HG03571 (cell line): ENCODE data around the gene CZIB.
"Not testable (repeated sequence)": the region's sequence is repeated elsewhere in the genome, so short reads cannot be mapped to it uniquely, and the experiment has no call there.

ENCODE experiments used
- ATAC-seq: cut with Tn5 transposase; IDR thresholded peaks from one replicate; pipeline ENCODE4 v1.9.1; 2021; ENCODE audit not compliant: unreplicated experiment

CZIB gene

DNA sequence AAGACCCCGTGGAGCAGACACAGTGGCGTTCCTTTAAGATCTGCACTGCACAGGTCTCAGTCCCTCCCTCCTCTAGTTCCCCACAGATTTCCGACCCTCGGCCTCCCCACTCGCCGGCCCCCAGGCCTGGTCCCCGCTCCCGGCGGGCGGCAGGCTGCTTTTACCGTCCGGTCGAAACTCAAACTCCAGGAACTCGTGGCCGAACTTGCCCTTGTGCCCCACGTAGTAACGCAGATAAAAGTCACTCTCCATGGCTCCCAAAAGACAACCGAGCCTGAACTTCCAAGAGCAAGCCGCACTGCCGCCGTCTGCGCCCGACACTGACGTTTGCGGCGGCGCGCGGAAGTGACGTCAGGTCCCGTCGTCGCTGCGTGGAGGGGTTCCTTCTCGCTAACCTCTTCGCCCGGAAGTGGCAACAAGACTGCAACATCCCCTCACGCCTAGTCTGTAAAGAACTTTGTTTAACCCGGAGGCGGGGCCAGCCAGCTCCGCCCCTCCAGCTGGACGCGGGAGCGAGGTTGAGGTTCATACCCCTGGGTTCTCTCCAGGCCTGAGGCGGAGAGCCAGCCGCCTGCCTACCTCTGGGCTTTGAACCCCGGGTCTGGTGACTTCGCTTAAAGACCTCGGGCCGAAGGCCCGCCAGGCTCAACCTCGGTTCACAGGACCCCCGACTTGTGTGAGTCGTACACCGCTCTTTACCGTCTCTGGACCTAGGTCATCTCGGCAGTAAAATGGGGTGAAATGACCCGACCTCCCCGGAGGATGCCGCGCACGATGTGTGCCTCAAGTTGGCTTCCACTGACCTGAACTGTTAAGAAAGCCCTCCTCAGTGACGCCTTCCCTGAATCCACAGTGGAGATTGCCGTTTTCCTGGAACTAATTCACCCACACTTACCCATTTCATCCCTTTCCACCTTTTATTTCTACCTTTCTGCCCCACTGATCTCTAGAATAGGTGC lies 18.0 kb upstream of the CZIB start, which contains the start of gene MAGOH:
MAGOH (minus strand) TSS at position 322 of the 959 bp plus-strand sequence; CDS start at position 252, 70 bp downstream.
- ATAC-seq = peak; percentile 98

DNA sequence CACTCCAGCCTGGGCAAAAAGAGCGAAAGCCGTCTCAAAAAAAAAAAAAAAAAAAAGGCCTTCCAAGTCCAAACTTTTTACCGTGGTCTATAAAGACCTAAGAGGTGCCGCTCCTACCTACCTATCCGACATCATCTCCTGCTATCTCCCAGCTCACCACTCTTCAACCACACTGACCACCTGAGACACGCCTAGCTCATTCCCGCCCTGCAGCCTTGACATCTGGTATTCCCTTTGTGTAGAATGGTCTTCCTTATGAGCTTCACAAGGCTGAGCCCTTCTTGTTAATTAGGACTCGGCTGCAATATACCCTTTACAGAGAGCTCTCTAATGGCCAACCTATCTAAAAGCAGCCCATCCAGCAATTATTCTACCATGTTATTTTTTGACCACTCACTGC lies 17.2 kb upstream of the CZIB start:
- ATAC-seq = no peak

DNA sequence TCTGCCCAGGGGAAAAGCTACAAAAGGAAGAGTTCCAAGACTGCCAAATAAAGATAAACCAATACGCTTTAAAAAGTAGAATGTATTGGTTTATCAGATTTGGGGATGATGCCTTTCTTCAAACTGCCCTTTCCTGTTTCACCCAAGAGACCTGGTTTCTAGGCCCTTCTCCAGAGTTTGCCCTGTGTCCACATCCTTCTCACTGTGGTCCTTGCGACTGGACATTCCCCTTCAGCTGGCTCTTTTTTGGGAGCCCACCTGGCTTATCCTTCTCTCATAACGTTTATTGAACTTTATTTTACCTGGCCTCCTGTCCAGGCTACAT lies 490 bp upstream of the CZIB start:
- ATAC-seq = no peak

DNA sequence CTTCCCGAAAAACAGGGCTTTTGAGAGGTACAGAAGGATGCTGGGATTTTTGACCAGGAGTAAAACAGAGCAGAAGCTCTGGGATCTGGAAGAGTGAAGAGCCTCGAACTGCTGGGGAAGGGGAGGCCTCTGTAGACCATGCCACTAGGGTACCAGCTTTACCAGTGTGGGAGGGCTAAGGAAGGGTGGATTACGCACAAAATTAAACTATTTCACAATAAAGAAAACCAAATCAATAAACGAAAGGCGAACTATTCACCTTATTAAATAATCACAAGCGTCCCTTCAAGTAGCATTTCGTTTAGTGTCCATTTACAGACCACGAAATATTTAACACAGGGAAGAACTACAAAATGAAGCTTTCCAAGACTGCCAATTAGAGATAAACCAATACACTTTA lies 723 bp downstream of the CZIB start:
- ATAC-seq = no peak

DNA sequence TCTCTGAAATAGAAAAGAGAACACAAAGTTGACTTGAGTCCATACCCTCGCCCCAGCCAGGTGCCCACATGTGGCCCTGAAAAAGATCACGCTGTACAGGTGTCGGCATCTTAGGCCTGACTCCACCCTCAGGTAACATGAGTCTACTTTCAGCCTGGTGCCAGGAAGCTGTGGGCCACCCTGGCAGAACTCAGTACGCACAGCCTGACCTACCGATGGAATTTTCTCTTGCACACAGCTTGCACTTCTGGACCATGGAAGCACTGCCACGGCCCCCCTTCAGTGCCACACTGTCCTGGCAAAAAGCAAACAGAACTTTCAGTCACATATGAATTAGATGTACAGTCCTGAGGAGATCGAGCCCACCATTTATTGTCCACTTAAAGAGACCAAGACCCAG lies 2.2 kb downstream of the CZIB start:
- ATAC-seq = no peak

DNA sequence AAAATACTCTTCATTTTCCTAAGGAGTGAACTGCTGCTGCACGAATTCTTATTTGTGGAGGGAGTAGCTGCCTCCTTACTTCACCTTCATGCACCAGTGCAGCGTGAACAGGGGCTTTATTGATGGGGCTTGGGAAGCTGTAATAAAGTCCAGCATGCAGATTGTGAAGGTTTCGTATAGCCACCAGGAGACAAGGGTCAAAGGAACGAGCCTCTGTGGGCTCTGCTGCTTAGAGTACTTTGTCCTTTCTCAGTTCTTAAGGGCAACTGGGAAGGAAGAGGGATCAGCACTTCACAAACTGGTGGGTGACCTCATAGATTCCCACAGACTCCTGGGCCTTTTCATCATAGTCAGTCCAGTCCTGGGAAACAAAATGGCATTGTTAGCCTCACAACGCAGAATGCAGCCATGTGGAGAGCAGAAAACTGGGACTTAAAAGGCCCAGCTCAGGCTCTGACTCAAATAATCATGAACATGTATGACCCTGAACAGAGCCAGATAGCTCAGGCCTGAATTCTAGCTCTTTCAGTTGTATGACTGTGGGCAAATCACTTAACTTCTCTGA lies 6.0 kb downstream of the CZIB start:
- ATAC-seq = no peak

DNA sequence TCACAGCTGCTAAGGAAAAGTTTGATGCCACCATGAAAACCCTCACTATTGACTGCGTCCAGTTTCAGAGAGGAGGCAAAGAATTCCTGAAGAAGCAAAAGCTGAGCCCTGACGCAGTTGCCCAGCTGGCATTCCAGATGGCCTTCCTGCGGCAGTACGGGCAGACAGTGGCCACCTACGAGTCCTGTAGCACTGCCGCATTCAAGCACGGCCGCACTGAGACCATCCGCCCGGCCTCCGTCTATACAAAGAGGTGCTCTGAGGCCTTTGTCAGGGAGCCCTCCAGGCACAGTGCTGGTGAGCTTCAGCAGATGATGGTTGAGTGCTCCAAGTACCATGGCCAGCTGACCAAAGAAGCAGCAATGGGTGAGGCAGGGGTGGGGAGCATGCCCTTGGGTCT lies 9.5 kb downstream of the CZIB start:
- ATAC-seq = no peak

DNA sequence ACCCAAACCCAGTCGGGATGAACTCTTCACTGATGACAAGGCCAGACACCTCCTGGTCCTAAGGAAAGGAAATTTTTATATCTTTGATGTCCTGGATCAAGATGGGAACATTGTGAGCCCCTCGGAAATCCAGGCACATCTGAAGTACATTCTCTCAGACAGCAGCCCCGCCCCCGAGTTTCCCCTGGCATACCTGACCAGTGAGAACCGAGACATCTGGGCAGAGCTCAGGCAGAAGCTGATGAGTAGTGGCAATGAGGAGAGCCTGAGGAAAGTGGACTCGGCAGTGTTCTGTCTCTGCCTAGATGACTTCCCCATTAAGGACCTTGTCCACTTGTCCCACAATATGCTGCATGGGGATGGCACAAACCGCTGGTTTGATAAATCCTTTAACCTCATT lies 10.1 kb downstream of the CZIB start:
- no peak for ATAC-seq

DNA sequence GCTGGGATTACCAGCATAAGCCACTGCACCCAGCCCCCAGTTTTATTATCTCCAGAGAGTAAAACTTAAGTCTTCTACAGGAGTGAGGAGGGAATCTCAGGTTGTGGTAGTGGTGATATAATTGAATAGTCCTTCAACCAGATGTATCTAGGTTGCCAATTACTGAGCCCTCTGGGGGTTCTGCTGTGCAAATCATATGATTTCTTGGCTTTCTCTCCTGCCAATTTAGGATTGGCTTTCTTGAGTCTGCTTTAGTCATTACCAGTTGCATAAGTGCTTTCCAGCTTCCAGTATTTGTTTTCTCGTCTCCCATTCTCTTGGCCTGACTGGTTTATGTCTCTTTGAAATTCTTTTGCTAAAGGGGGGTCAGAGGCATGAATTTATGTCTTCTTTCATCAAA lies 12.7 kb downstream of the CZIB start:
- ATAC-seq = no peak

DNA sequence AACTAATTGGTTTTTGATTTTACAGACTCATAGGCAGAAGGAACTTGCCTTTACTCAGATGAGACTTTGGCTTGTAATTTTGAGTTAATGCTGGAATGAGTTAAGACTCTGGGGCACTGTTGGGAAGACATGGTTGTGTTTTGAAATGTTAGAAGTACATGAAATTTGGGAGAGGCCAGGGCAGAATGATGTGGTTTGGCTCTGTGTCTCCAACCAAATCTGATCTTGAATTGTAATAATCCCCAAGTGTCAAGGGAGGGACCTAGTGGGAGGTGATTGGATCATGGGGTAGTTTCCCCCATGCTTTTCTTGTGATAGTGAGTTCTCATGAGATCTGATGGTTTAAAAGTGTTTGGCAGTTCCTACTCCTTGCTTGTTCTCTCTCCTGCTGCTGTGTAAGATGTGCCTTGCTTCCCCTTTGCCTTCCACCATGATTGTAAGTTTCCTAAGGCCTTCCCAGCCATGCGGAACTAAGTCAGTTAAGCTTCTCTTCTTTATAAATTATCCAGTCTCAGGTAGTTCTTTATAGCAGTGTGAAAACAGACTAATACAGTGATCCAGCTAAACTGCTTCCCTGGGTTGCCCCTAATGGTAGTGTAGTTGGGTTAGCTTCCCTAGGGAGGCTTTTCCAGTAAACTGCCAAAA lies 13.6 kb downstream of the CZIB start:
- no peak for ATAC-seq

DNA sequence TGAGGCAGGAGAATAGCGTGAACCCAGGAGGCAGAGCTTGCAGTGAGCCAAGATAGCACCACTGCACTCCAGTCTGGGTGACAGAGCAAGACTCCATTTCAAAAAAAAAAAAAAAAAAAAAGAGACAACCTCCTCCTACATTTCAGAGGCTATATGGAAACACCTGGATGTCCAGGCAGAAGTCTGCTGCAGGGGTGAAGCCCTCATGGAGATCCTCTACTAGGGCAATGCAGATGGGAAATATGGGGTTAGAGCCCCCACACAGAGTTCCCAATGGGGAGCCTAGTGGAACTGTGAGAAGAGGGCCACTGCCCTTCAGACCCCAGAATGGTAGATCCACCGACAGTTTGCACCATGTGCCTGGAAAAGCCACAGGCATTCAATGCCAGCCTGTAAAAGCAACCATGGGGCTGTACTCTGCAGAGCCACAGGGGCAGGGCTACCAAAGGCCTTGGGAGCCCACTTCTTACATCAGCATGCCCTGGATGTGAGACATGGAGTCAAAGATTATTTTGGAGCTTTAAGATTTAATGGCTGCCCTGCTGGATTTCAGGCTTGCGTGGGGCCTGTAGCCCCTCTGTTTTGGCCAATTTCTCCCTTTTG lies 14.2 kb downstream of the CZIB start:
- not testable (repeated sequence) for ATAC-seq

DNA sequence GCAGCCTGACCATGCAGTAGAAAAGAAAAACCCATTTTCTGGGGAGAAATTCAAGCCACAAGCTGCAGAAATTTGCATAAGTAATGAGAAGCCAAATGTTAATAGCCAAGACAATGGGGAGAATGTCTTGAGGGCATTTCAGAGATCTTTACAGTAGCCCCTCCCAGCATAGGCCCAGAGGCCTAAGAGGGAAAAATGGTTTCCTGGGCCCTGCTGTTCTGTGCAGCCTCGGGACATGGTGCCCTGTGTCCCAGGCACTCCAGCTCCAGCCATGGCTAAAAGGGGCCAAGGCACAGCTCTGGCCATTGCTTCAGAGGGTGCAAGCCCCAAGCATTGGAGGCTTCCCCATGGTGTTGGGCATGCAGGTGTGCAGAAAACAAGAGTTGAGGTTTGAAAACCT lies 14.9 kb downstream of the CZIB start:
- not testable (repeated sequence) for ATAC-seq

DNA sequence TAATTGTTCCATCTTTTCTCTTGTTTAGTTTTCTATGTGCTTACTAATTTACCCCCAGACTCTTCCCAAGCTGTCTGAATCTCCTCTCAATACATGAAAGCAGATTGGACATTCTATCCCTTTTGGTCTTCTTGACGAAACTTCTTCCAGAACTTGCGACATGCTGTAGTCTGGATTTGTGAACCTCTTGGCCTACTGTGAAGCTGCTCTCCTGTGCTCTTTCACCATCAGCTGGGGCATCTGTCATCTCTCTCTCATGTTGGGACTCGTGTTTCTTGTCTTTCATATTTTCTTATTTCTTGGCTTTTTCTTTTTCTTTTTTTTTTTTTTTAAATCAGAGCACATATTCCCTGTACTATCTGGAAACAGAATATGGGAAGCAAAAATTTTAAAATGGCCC lies 17.0 kb downstream of the CZIB start:
- ATAC-seq = no peak

DNA sequence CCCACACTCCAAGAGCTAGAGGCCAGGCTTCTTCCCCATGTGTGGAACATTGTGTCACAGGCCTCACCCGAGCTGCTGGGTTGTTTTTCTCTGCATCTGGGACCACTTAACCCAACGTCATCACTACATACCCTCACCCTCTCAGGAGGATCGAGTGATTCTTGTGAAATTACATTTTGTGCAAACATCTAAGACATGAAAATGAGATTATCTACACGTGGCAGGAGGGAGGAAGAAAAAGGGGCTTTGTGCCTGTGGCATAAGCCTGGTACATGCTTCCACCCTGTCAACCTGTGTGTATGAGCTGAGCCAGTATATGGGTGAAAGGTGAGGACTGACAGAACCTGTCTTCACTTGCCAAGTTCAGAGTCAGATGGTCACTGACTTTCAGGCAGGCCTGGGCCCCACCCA lies 22.2 kb downstream of the CZIB start:
- no peak for ATAC-seq

DNA sequence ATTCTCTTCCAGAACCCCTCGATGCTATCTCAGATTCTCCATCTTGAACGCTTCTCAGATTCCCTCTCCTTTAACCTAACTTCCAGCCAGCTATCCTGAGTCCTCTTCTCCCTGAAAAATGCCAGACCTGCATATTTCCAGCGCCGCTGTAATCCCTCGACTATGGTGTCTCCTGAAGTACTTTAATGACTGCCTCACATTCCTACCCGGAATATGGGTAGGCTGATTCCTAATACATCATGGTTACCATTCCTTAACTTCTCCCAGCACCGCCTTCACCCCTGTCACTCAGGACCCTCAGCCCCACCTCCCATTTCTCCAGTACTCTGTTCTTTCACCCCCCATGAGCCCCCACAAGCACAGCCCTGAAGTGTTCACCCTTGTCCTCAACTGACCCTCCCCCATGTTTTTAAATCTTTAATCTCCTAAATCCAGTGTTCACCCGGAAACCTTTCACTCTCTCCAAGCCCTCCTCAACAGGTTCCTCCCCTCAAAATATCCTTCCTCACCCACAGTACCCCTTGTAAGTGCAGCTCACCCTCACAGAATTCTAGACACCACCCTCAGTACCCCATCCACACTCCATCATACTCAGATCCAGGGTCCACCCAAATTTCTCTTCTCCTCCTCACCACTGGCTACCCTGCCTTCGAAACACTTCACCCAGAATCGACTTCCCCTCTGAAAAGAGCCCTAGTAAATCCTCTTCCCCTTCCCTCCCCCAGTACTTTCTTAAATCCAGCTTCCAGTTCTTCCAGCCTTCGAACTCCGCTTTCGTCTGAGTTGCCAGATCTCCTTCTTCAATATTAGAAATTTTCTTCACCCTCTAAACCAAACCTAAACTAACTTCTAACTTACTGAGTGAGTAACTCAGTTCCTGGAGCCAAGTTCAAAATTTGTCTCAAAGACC lies 22.9 kb downstream of the CZIB start:
- no peak for ATAC-seq

DNA sequence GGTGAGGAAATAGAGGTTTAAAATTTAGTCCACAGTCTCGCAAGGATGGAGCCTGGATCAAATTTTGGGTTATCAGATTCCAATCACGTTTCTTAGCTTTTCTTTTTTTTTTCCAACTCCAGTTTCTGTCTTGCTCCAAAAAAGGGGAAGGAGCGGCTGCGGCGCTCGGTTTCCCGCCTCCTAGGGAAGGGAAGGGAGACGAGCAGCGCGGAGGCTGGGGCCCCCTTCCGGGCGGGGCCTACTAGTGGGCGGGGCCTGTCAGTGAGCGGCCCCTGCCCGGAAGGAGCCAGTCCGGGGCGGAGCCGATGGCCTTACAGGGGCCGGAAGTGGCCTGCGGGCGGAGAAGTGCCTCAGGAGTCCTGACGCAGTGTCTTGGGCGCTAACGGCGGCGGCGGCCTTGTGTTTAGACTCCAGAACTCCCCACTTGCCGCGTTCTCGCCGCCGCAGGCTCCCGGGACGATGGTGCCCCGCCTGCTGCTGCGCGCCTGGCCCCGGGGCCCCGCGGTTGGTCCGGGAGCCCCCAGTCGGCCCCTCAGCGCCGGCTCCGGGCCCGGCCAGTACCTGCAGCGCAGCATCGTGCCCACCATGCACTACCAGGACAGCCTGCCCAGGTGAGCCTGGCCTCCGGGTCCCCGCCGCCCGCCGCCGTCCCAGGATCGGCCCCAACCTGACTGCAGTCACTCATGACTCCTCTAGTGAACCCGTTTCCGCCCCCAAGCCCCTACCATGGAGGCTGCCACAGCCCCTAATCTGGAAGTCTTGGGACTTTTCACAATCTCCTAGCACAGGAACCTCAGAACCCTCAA lies 23.7 kb downstream of the CZIB start, which contains the start of gene CPT2:
CPT2 (plus strand) TSS at position 340 of the 806 bp plus-strand sequence; CDS start at position 460, 120 bp downstream.
- ATAC-seq = peak; percentile 99

DNA sequence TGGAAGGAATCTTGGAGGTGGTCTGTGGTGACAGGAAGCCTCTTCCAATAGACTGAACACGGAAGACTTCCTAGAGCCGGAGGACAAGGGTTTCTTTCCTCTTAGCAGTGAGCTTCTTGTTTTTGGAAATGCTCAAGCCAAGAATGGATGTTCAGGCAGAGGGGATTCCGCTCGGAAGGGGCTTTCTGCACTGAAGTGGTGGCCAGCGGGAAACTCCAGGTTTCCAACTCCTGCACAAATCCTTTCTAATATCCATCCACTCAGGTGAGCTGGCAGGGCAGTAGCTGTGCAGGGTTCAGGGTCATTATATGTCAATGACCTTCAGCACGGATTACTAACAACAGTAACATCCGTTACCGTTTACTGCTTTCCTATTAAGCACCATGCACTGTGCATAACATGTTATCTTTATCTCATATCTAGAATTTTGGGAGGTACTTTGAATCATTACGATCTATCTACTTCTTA lies 24.4 kb downstream of the CZIB start:
- no peak for ATAC-seq

DNA sequence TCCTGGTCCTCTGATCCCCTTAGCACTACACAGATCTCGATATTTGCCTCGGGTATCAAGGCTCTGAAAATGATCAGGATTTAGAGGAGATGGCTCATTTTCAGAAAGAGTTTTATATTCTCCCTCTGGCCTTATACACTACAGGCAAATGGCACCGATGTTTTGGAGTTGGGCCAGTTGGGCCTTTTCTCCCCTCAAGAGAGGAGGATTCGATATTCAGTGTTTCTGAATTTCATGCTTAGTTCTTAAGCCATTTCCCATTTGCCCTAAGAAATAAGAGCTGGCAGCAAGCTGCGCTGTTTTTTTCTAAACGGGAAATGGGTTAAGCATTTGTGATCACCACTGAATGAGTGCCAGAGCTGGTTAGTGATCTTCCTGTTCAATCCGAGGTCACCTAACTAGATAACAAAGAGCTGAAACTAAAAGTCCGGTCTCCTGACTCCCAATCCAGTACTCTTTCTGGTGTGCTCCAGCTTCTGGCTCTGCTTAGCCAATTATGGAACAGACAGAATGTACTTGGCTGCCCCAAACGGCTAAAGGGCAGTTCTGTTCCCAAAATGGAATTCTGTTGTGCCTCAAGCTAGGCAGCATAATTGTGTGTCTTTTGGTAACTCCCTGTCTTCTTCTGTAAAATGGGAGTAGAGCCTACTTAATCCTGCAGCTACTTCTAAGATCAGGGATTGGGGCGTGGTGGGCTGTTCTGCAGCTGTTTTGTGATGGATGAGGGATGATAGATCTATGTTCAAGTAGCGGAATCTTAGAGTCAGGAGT lies 25.0 kb downstream of the CZIB start:
- ATAC-seq = no peak

DNA sequence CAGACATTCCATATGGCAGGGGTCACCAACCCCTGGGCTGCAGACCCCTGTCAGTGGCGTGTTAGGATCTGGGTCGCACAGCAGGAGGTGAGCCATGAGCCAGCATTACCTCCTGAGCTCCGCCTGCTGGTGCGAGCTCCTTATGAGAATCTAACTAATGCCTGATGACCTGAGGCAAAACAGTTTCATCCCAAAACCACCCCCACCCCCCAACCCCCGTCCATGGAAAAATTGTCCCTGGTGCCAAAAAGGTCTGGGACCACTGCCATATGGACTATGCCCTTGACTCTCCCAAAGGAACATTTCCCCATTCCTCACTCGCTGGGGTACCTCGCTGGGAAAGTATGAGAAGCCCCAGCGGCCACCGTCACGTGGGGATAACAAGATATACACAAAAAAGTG lies 30.2 kb downstream of the CZIB start:
- no peak for ATAC-seq
